NB4 (cell line): ENCODE measurements around the gene ARMC3.

Source experiments
- CTCF ChIP-seq: IDR thresholded peaks from one replicate; pipeline ENCODE4 v1.5.1; 2012; ENCODE audit warnings: low read depth, low read length
- MAX ChIP-seq: IDR thresholded peaks from 2 replicates; pipeline ENCODE4 v1.6.1; 2011; ENCODE audit warnings: low read depth, low read length
- MYC ChIP-seq: IDR thresholded peaks from 2 replicates; pipeline ENCODE4 v1.6.1; 2011; ENCODE audit warnings: low read depth, low read length
- POLR2A ChIP-seq: IDR thresholded peaks from 2 replicates; pipeline ENCODE4 v1.6.1; 2011; ENCODE audit warnings: mild to moderate bottlenecking; ENCODE audit not compliant: insufficient read length; ENCODE audit errors: extremely low read depth

- no peak for TF ChIP-seq CTCF
- no peak for TF ChIP-seq POLR2A
- TF ChIP-seq MAX: no peak
- TF ChIP-seq MYC: no peak
Observed at GRCh38 chr10:23079700-23080099, 151.8 kb downstream of the ARMC3 start.
